Measurements from ENCODE around the gene POU6F2. TPM values are rescaled to one million over a fixed set of nuclear protein-coding genes. Genes with fewer than 3 reads are reported as not detected.

Gene POU6F2
- polyA plus RNA-seq, 1 experiment = not detected

DNA sequence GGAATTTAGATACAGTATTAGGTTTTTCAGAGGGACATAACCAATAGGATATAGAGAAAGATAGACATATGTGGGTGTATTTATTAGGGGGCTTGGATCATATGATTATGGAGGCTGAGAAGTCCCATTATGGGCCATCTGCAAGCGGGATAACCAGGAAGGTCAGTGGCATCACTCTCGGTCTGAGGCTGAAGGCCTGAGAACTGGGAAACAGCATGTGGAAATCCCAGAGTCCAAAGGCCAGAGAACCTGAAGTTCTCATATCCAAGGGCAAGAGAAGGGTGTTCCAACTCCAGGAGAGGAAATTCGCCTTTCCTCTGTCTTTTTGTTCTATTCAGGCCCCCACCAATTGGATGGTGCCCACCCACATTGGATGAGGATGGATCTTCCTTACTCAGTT lies 180.7 kb downstream of the POU6F2 start:
- DNase-seq (ENCODE audit: low read depth) = no peak
- CTCF ChIA-PET = no interaction called here
- POLR2A ChIA-PET = no interaction called here
- Histone ChIP-seq H3K27me3 (ENCODE audit: control insufficient read depth, insufficient read depth, low read length) (no peaks in the 10 kb centered on the region), H3K4me3 (ENCODE audit: low read depth, low read length) (no peak overlapping the region), H3K36me3 (ENCODE audit: control insufficient read depth, insufficient read depth, low read length) (no peaks in the 10 kb centered on the region)
- TF ChIP-seq, protein P1, sequence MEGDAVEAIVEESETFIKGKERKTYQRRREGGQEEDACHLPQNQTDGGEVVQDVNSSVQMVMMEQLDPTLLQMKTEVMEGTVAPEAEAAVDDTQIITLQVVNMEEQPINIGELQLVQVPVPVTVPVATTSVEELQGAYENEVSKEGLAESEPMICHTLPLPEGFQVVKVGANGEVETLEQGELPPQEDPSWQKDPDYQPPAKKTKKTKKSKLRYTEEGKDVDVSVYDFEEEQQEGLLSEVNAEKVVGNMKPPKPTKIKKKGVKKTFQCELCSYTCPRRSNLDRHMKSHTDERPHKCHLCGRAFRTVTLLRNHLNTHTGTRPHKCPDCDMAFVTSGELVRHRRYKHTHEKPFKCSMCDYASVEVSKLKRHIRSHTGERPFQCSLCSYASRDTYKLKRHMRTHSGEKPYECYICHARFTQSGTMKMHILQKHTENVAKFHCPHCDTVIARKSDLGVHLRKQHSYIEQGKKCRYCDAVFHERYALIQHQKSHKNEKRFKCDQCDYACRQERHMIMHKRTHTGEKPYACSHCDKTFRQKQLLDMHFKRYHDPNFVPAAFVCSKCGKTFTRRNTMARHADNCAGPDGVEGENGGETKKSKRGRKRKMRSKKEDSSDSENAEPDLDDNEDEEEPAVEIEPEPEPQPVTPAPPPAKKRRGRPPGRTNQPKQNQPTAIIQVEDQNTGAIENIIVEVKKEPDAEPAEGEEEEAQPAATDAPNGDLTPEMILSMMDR (IDR thresholded peaks at IDR 0.05; ENCODE audit: insufficient read depth, low read depth, low read length) = no peak

DNA sequence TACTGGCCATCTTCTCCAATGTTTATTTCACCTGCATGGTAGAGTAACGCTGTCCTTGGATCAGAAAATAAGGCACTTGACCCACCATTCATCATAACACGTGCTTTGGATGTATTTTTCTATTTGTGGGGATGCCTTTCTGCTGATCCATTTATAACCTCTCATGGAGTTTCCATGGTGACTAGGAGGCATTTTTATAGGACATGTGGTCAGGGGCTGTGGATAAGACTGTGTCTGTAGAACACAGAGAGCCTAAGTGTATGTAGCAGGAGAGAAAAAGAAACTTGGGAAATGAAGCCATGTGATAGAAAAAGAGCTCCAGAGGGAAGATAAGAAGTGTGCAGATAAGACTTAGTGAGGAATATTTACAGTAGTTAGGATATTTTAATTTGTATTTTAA lies 184.2 kb downstream of the POU6F2 start:
- DNase-seq (ENCODE audit: low read depth) = no peak
- POLR2A ChIA-PET = no interaction called here
- Histone ChIP-seq H3K4me3 (ENCODE audit: low read depth, low read length) (no peak overlapping the region), H3K27me3 (ENCODE audit: control insufficient read depth, insufficient read depth, low read length) (no peaks in the 10 kb centered on the region), H3K36me3 (ENCODE audit: control insufficient read depth, insufficient read depth, low read length) (no peaks in the 10 kb centered on the region)
- TF ChIP-seq, protein P1 (IDR thresholded peaks at IDR 0.05; ENCODE audit: insufficient read depth, low read depth, low read length) = no peak
- CTCF ChIA-PET = no interaction called here

DNA sequence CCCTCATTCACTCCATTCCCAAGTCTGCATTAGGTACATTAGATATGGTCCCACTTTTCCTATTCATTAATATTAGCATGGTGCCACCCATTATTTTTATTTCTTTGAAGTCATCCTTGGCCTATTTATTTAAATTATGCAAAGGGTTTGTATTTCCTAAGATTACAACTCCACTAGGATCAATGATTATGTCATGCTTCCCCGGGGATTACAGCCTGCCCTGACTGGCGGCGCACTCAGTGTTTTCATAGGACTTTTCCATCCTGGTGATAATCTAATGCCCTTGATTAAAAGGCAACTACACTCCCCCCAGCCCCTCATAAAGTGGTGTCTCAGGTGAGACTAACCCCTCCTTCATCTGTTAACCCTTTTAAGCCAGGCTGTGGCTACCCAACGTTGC lies 187.2 kb downstream of the POU6F2 start:
- Histone ChIP-seq H3K4me3 (ENCODE audit: low read depth, low read length) (no peak overlapping the region), H3K27me3 (ENCODE audit: control insufficient read depth, insufficient read depth, low read length) (no peaks in the 10 kb centered on the region), H3K36me3 (ENCODE audit: control insufficient read depth, insufficient read depth, low read length) (no peaks in the 10 kb centered on the region)
- ChIA-PET POLR2A (no interaction called here), CTCF (no interaction called here)
- TF ChIP-seq, protein P1 (IDR thresholded peaks at IDR 0.05; ENCODE audit: insufficient read depth, low read depth, low read length) = no peak
- no peak for DNase-seq (ENCODE audit: low read depth)

DNA sequence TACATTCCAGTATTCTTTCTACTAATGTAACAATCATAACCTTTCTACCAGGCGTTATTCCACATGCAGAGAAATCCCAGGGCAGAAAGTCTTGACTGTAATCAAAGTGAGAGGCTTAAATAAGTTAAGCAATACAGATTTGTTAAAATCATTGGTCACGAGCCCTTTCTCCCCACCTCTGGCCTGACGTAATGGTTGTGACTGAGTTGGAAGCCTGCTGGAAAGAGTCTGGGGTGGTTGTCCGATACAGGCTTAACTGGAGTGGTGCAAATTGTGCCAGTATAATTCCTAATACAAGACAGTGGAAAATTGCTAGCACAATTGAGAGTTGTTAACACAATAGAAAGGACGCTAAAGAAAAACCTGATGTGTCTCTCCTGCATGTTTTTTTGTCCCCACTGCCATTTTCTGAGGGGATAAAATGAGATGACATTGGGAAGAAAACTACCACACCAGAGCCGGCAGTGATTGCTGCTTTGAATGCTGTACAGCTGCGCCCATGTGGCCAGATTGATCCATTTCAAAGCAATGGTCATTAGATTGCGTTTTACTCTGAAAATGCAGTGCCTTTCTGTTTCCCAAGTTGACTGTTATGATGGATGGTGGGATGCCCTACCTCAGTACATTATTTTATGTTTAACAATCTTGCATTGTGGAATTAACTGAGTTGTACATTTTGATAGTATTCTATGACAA lies 190.8 kb downstream of the POU6F2 start:
- Histone ChIP-seq H3K36me3 (ENCODE audit: control insufficient read depth, insufficient read depth, low read length) (no peaks in the 10 kb centered on the region), H3K4me3 (ENCODE audit: low read depth, low read length) (no peak overlapping the region), H3K27me3 (ENCODE audit: control insufficient read depth, insufficient read depth, low read length) (no peaks in the 10 kb centered on the region)
- TF ChIP-seq, protein P1 (IDR thresholded peaks at IDR 0.05; ENCODE audit: insufficient read depth, low read depth, low read length) = no peak
- ChIA-PET POLR2A (no interaction called here), CTCF (no interaction called here)
- no peak for DNase-seq (ENCODE audit: low read depth)

DNA sequence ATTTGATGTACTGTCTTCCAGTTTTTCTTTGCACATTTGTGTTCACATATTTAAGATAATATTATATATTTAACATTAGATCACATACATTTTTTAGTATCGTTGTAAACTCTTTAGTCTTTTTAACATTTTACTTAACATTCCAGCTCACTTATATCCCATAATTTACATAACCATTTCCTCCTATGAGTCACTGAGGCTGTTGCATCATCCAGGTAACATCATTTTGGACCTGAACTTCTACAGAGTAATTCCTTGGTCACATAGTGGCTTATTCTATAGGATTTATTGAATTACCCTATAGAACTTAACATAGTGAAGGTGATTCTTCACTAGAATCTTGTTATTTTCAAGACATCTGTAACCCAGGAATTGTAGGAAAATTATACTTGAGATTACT lies 194.4 kb downstream of the POU6F2 start:
- Histone ChIP-seq H3K27me3 (ENCODE audit: control insufficient read depth, insufficient read depth, low read length) (no peaks in the 10 kb centered on the region), H3K4me3 (ENCODE audit: low read depth, low read length) (no peak overlapping the region), H3K36me3 (ENCODE audit: control insufficient read depth, insufficient read depth, low read length) (no peaks in the 10 kb centered on the region)
- TF ChIP-seq, protein P1 (IDR thresholded peaks at IDR 0.05; ENCODE audit: insufficient read depth, low read depth, low read length) = no peak
- POLR2A ChIA-PET = no interaction called here
- CTCF ChIA-PET = interaction anchor here (0.7 kb wide), 1 partner anchor 354 kb away, joined by 3 read pairs; no protein-coding TSS in a partner anchor
- DNase-seq (ENCODE audit: low read depth) = no peak

All from BJ (cell line).